ENCODE results near the gene USH2A. TPM values are rescaled to one million over a fixed set of nuclear protein-coding genes. Genes with fewer than 3 reads are reported as not detected.

Gene USH2A
- total and polyA plus RNA-seq, 4 experiments from 2014 or later: not detected

- intact Hi-C loops (cut with micrococcal nuclease): loop anchor here (1.0 kb wide), 1 partner anchor 978 kb away; no protein-coding TSS in a partner anchor
- H3K4me1 ChIP-seq (ENCODE audit: insufficient read depth, low read length): no peaks in the 10 kb centered on the region
- no peak overlapping the region for H3K27ac Mint-ChIP-seq
- no peaks in the 10 kb centered on the region for H3K9me3 ChIP-seq (ENCODE audit: control insufficient read depth in 1 of 2, low read length in 2 of 2)
- no peaks in the 10 kb centered on the region for H3K27me3 Mint-ChIP-seq
- DNase-seq: no peak
- POLR2A ChIA-PET (ENCODE audit: partially characterized antibody): no interaction called here
- H3K27ac ChIP-seq (ENCODE audit: low read depth, low read length): no peak overlapping the region
- H3K36me3 Mint-ChIP-seq: no peaks in the 10 kb centered on the region
- H3K4me1 Mint-ChIP-seq: no peaks in the 10 kb centered on the region
- H3K36me3 ChIP-seq (ENCODE audit: insufficient read depth, low read length): no peaks in the 10 kb centered on the region
- H3K9me3 Mint-ChIP-seq: no peaks in the 10 kb centered on the region
- CTCF ChIA-PET (ENCODE audit: partially characterized antibody): no interaction called here
- H3K4me3 Mint-ChIP-seq: no peak overlapping the region
- no peak overlapping the region for H3K4me3 ChIP-seq (ENCODE audit: low read length in 2 of 2)
- no peaks in the 10 kb centered on the region for H3K27me3 ChIP-seq (ENCODE audit: insufficient read depth, low read length)
Measured at GRCh38 chr1:215606036-215606435, 817.2 kb downstream of the USH2A start.

- intact Hi-C loops (cut with micrococcal nuclease): no loop called here
- H3K4me1 ChIP-seq (ENCODE audit: insufficient read depth, low read length): no peaks in the 10 kb centered on the region
- no peaks in the 10 kb centered on the region for H3K9me3 ChIP-seq (ENCODE audit: control insufficient read depth in 1 of 2, low read length in 2 of 2)
- Mint-ChIP-seq H3K9me3 (peaks cover 0 to 3% (median 0%) of the 10 kb centered on the region in 8 donors), H3K27me3 (no peaks in the 10 kb centered on the region), H3K27ac (peak overlapping the region in 1 of 7 donors; percentile 19), H3K4me3 (no peak overlapping the region), H3K4me1 (no peaks in the 10 kb centered on the region), H3K36me3 (no peaks in the 10 kb centered on the region)
- ChIA-PET CTCF (ENCODE audit: partially characterized antibody) (no interaction called here), POLR2A (ENCODE audit: partially characterized antibody) (no interaction called here)
- DNase-seq: no peak
- no peak overlapping the region for H3K4me3 ChIP-seq (ENCODE audit: low read length in 2 of 2)
- no peaks in the 10 kb centered on the region for H3K36me3 ChIP-seq (ENCODE audit: insufficient read depth, low read length)
- H3K27ac ChIP-seq (ENCODE audit: low read depth, low read length): no peak overlapping the region
- H3K27me3 ChIP-seq (ENCODE audit: insufficient read depth, low read length): no peaks in the 10 kb centered on the region
Measured at GRCh38 chr1:215605011-215605621, 818.1 kb downstream of the USH2A start.

- H3K4me3 Mint-ChIP-seq: no peak overlapping the region
- DNase-seq: no peak
- CTCF ChIA-PET (ENCODE audit: partially characterized antibody): no interaction called here
- peaks cover 0 to 3% (median 0%) of the 10 kb centered on the region in 8 donors for H3K9me3 Mint-ChIP-seq
- intact Hi-C loops (cut with micrococcal nuclease): no loop called here
- POLR2A ChIA-PET (ENCODE audit: partially characterized antibody): no interaction called here
- no peaks in the 10 kb centered on the region for H3K4me1 Mint-ChIP-seq
- no peaks in the 10 kb centered on the region for H3K36me3 ChIP-seq (ENCODE audit: insufficient read depth, low read length)
- H3K27me3 Mint-ChIP-seq: no peaks in the 10 kb centered on the region
- H3K4me1 ChIP-seq (ENCODE audit: insufficient read depth, low read length): no peaks in the 10 kb centered on the region
- H3K27ac Mint-ChIP-seq: no peak overlapping the region
- H3K27ac ChIP-seq (ENCODE audit: low read depth, low read length): no peak overlapping the region
- H3K4me3 ChIP-seq (ENCODE audit: low read length in 2 of 2): no peak overlapping the region
- H3K27me3 ChIP-seq (ENCODE audit: insufficient read depth, low read length): no peaks in the 10 kb centered on the region
- H3K36me3 Mint-ChIP-seq: no peaks in the 10 kb centered on the region
- H3K9me3 ChIP-seq (ENCODE audit: control insufficient read depth in 1 of 2, low read length in 2 of 2): no peaks in the 10 kb centered on the region
Measured at GRCh38 chr1:215603319-215603718, 819.9 kb downstream of the USH2A start.

GRCh38 chr1:215601276-215601675, 822.0 kb downstream of the USH2A start:
- no peaks in the 10 kb centered on the region for H3K27me3 ChIP-seq (ENCODE audit: insufficient read depth, low read length)
- no peak overlapping the region for H3K27ac ChIP-seq (ENCODE audit: low read depth, low read length)
- H3K9me3 Mint-ChIP-seq: peaks cover 0 to 3% (median 0%) of the 10 kb centered on the region in 8 donors
- POLR2A ChIA-PET (ENCODE audit: partially characterized antibody): no interaction called here
- H3K4me1 Mint-ChIP-seq: no peaks in the 10 kb centered on the region
- peak overlapping the region in 1 of 7 donors; percentile 33 for H3K27ac Mint-ChIP-seq
- DNase-seq: no peak
- no peaks in the 10 kb centered on the region for H3K9me3 ChIP-seq (ENCODE audit: control insufficient read depth in 1 of 2, low read length in 2 of 2)
- intact Hi-C loops (cut with micrococcal nuclease): no loop called here
- CTCF ChIA-PET (ENCODE audit: partially characterized antibody): no interaction called here
- H3K27me3 Mint-ChIP-seq: no peaks in the 10 kb centered on the region
- H3K36me3 ChIP-seq (ENCODE audit: insufficient read depth, low read length): no peaks in the 10 kb centered on the region
- H3K4me3 Mint-ChIP-seq: no peak overlapping the region
- no peaks in the 10 kb centered on the region for H3K4me1 ChIP-seq (ENCODE audit: insufficient read depth, low read length)
- no peak overlapping the region for H3K4me3 ChIP-seq (ENCODE audit: low read length in 2 of 2)
- H3K36me3 Mint-ChIP-seq: no peaks in the 10 kb centered on the region

GRCh38 chr1:215600867-215601266, 822.4 kb downstream of the USH2A start:
- intact Hi-C loops (cut with micrococcal nuclease): no loop called here
- Mint-ChIP-seq H3K9me3 (peaks cover 0 to 3% (median 0%) of the 10 kb centered on the region in 8 donors), H3K27ac (no peak overlapping the region), H3K36me3 (no peaks in the 10 kb centered on the region), H3K4me1 (no peaks in the 10 kb centered on the region), H3K27me3 (no peaks in the 10 kb centered on the region), H3K4me3 (no peak overlapping the region)
- no peaks in the 10 kb centered on the region for H3K4me1 ChIP-seq (ENCODE audit: insufficient read depth, low read length)
- H3K27me3 ChIP-seq (ENCODE audit: insufficient read depth, low read length): no peaks in the 10 kb centered on the region
- DNase-seq: no peak
- no peaks in the 10 kb centered on the region for H3K36me3 ChIP-seq (ENCODE audit: insufficient read depth, low read length)
- ChIA-PET CTCF (ENCODE audit: partially characterized antibody) (no interaction called here), POLR2A (ENCODE audit: partially characterized antibody) (no interaction called here)
- H3K9me3 ChIP-seq (ENCODE audit: control insufficient read depth in 1 of 2, low read length in 2 of 2): no peaks in the 10 kb centered on the region
- no peak overlapping the region for H3K4me3 ChIP-seq (ENCODE audit: low read length in 2 of 2)
- no peak overlapping the region for H3K27ac ChIP-seq (ENCODE audit: low read depth, low read length)

- H3K36me3 Mint-ChIP-seq: no peaks in the 10 kb centered on the region
- H3K27ac Mint-ChIP-seq: peak overlapping the region in 1 of 7 donors; percentile 53
- H3K9me3 Mint-ChIP-seq: peaks cover 0 to 3% (median 0%) of the 10 kb centered on the region in 8 donors
- Histone ChIP-seq H3K36me3 (ENCODE audit: insufficient read depth, low read length) (no peaks in the 10 kb centered on the region), H3K27me3 (ENCODE audit: insufficient read depth, low read length) (no peaks in the 10 kb centered on the region), H3K4me3 (ENCODE audit: low read length in 2 of 2) (no peak overlapping the region), H3K4me1 (ENCODE audit: insufficient read depth, low read length) (no peaks in the 10 kb centered on the region), H3K27ac (ENCODE audit: low read depth, low read length) (no peak overlapping the region), H3K9me3 (ENCODE audit: control insufficient read depth in 1 of 2, low read length in 2 of 2) (no peaks in the 10 kb centered on the region)
- intact Hi-C loops (cut with micrococcal nuclease): no loop called here
- H3K27me3 Mint-ChIP-seq: no peaks in the 10 kb centered on the region
- POLR2A ChIA-PET (ENCODE audit: partially characterized antibody): no interaction called here
- no peaks in the 10 kb centered on the region for H3K4me1 Mint-ChIP-seq
- DNase-seq: no peak
- CTCF ChIA-PET (ENCODE audit: partially characterized antibody): no interaction called here
- H3K4me3 Mint-ChIP-seq: no peak overlapping the region
Measured at GRCh38 chr1:215600258-215600792, 822.9 kb downstream of the USH2A start.

- intact Hi-C loops (cut with micrococcal nuclease): no loop called here
- no peak overlapping the region for H3K4me3 ChIP-seq (ENCODE audit: low read length in 2 of 2)
- H3K27me3 ChIP-seq (ENCODE audit: insufficient read depth, low read length): no peaks in the 10 kb centered on the region
- H3K4me1 ChIP-seq (ENCODE audit: insufficient read depth, low read length): no peaks in the 10 kb centered on the region
- H3K27ac ChIP-seq (ENCODE audit: low read depth, low read length): no peak overlapping the region
- ChIA-PET POLR2A (ENCODE audit: partially characterized antibody) (no interaction called here), CTCF (ENCODE audit: partially characterized antibody) (no interaction called here)
- Mint-ChIP-seq H3K4me1 (no peaks in the 10 kb centered on the region), H3K36me3 (no peaks in the 10 kb centered on the region), H3K4me3 (no peak overlapping the region), H3K27ac (no peak overlapping the region), H3K27me3 (no peaks in the 10 kb centered on the region), H3K9me3 (peaks cover 0 to 3% (median 0%) of the 10 kb centered on the region in 8 donors)
- no peak for DNase-seq
- H3K9me3 ChIP-seq (ENCODE audit: control insufficient read depth in 1 of 2, low read length in 2 of 2): no peaks in the 10 kb centered on the region
- no peaks in the 10 kb centered on the region for H3K36me3 ChIP-seq (ENCODE audit: insufficient read depth, low read length)
Measured at GRCh38 chr1:215599418-215600074, 823.7 kb downstream of the USH2A start.

Measured in CD4-positive, alpha-beta memory T cell (primary cell).